HG03565 (cell line): ENCODE data around the gene SEC16B.

Source experiments
- ATAC-seq: cut with Tn5 transposase; IDR thresholded peaks from one replicate; pipeline ENCODE4 v1.9.1; 2021; ENCODE audit warnings: mild to moderate bottlenecking, moderate library complexity; ENCODE audit not compliant: unreplicated experiment

Gene SEC16B

DNA sequence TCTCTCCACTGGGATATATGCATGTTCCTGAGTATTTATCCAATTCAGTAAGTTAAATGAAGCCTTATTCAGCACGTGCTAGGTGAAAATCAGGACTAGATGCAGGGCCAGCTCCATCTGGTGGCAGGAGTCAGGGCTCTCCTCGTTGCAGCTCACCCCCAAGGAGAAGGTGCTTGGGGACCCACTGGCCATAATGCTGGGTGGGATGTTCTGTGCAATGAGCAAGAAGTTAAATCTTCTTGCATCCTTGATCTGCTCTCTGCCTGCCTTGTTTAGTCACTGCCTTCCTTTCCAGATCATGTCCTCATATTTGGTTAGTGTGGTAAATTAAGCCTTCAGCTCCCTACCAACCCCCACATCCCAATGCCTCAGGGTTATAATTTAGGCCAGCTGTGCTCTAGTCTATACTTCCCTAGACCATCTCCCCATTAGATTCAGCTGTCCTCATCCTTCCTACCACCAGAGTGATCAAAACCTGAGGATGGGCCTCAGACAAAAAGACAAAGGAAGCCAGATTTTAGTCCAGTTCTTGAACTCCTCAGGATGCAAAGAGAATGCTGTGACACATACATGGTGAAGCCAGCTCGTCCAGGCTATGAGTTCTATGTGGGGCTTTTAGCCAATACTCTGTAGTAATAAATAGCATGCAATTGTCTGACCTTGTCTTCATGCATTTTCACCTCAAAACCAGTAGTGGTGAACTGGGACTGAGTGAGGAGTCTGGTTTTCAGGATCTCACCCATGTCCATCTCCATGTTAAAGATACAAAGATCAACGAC lies 55.9 kb downstream of the SEC16B start:
- no peak for ATAC-seq

DNA sequence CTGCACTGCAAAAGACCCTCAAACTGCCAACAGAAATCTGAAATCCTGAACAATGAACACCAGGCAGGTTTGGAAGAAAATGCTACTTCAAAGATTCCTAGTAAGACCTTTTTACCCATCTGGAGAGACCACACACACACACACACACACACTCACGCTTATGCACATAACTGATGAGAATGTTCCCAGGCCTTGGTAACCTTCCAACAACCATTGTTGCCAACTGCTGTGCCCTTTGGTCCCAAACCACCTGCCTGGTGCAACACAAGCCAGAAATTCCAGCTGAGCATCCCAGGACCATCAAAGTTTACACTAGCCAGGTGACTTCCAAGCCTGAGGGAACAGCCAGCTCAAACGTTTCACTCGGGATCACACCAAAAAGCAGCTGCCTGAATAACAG lies 56.9 kb downstream of the SEC16B start:
- no peak for ATAC-seq

DNA sequence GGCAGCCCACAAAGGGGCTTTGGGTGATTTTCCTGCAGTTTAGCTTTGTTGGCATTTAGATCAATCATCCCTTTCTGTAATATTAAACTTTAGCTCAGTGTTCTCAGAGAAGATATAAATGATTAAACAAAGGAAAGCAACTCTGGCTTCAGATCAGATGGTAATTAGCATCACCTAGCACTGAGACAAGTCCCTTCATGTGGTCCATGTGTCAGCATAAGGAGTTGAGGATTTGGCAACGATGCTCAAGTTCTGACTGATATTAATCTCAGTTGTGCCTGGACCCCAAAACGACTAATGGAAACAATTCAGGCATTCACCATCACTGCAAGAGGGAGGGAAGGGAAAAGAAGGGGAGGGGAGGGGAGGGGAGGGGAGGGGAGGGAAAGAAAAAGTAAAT lies 60.4 kb downstream of the SEC16B start:
- ATAC-seq: no peak

DNA sequence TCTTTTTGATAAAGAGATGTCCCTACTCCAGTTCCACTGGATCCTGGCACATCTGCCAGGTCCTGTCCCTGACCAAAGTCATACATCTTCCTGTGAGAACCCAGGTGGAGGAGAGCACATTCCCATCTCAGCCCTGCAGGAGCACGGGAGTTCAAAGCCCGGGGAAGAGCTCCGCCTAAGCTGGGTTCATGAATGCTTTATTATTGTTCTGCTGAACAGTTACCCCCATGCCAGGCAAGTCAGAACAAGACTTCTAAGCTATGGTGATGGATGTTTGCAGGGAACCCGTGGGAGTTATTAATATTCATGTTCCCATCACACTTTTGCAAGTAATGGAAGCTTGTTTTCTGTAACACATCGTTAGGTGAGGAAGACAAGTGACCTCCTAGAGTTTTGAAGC lies 62.9 kb downstream of the SEC16B start:
- ATAC-seq: no peak

GRCh38 chr1:177905686-177906085 lies 64.2 kb downstream of the SEC16B start:
- no peak for ATAC-seq

DNA sequence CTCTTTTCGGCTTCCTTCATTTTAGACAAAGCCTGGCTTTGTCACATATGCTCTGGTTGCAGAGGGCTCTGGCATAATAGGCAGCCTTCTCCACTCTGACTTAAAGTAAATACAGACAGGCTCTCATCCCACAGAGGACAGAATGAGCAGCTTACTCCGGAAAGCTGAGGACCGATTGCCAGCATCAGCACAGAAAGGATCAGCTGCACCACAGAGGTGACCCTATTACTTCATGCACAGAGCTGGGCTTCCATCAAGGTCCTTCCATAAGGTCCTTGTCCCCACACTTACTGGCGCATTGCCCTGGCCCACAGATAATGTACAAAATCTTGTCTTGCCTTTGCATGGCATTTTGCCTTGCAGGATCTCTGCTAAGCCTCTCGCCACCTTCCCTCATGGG lies 67.6 kb downstream of the SEC16B start:
- ATAC-seq: no peak

DNA sequence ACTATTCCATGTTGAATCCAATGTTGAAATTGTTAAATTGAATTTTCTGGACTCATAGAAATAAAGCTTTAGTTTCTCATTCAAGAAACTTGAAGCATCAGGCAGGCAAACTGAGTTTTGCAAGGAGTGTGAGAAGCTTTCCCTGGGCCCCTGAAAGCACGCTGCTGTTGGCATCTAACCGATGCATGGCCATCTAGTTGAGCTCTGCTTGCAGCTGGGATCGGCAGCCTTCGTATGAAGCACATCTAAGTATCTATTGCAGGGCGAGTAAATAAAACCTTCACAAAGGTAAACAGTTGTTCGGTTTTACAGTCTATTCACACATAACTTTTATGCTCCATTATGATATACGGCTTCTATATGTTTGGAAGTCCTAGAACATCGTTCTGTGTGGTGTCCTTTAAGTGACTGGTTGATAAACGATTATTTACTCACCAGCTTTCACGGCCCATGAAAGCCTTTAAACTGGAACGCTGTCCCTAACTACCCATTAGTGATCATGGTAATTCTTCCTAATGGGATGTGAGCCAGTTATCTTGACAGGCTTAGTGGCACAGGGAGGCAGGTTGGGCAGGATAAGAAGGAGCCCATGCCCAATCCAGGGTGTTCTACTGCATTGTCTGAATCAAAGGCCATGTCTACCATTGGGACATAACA lies 71.7 kb downstream of the SEC16B start:
- no peak for ATAC-seq

DNA sequence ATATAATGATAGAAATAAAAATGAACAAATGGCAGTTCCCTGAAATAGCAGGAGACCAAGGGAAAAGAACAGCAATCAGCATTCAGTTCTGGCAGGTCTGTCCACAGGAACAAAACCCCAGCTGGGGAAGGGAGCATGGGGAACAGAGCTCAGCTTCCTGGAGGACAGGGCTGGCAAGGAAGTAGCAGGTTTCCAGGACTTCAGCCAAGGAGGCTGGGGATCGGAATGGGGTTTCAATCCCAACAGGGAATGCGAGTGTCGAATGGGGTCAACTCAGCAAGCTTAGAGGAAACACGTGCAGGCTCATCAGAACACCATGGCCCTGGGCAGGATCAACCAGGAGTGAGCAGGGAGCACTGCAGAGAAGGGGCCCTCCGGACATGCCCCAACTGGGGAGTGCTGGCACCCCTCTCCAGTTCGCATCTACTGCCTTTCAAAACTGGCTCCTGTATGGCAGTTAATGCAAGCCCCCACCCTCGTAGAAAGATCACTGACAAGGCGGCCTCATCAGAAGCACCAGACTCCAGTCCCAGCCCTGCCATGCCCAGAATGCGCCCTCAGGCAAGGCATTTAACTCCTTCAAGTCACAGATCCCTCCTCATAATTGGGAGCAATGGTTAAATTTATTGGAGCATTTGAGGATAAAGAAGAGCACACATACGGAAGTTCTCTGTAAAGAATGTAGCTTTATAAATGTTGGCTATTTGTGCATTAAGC lies 72.4 kb downstream of the SEC16B start:
- no peak for ATAC-seq
